T-helper 2 cell treated with Interferon-gamma antibody and Interleukin-4, amounts not matched to agents 5 μg/mL and 100 μg/mL, for 36 hours (primary cell): ENCODE results near the gene PCDHA13.
"Not testable (repeated sequence)": the region's sequence is repeated elsewhere in the genome, so short reads cannot be mapped to it uniquely, and the experiment has no call there.

Experiments used
- DNase-seq: peaks from one replicate; pipeline ENCODE4 v3.0.0; 2021; ENCODE audit warnings: low spot score
- H3K27ac Mint-ChIP-seq: one replicate; pipeline ENCODE4 v1.8.0; 2021; ENCODE audit warnings: mild to moderate bottlenecking, mixed read lengths
- H3K27me3 Mint-ChIP-seq: one replicate; pipeline ENCODE4 v1.8.0; 2021; ENCODE audit warnings: low read depth, mixed read lengths
- H3K36me3 Mint-ChIP-seq: one replicate; pipeline ENCODE4 v1.8.0; 2021; ENCODE audit warnings: low read depth, mixed read lengths
- H3K4me1 Mint-ChIP-seq: one replicate; pipeline ENCODE4 v1.8.0; 2021; ENCODE audit warnings: low read depth, mixed read lengths
- H3K4me3 Mint-ChIP-seq: one replicate; pipeline ENCODE4 v1.8.0; 2022; ENCODE audit warnings: mild to moderate bottlenecking, moderate library complexity, mixed read lengths
- H3K9me3 Mint-ChIP-seq: one replicate; pipeline ENCODE4 v1.8.0; 2021; ENCODE audit warnings: mixed read lengths

Gene PCDHA13

GRCh38 chr5:140881889-140882590 lies at the start of gene PCDHA13:
Gene PCDHA13, plus strand, starts transcription at chr5:140882124. Its CDS starts 145 bp downstream, at chr5:140882269.
- H3K27ac Mint-ChIP-seq = peak within 1 kb of the TSS; percentile 53
- H3K36me3 Mint-ChIP-seq = peaks cover 1% of the 10 kb centered on the region
- H3K27me3 Mint-ChIP-seq = no peaks in the 10 kb centered on the region
- no peak within 1 kb of the TSS for H3K4me3 Mint-ChIP-seq
- no peaks in the 10 kb centered on the region for H3K4me1 Mint-ChIP-seq
- DNase-seq = no peak
- H3K9me3 Mint-ChIP-seq = peaks cover 36% of the 10 kb centered on the region

- no peaks in the 10 kb centered on the region for H3K36me3 Mint-ChIP-seq
- no peak within 1 kb of the TSS for H3K4me3 Mint-ChIP-seq
- no peaks in the 10 kb centered on the region for H3K27me3 Mint-ChIP-seq
- H3K9me3 Mint-ChIP-seq = peaks cover 22% of the 10 kb centered on the region
- DNase-seq = no peak
- no peaks in the 10 kb centered on the region for H3K4me1 Mint-ChIP-seq
- H3K27ac Mint-ChIP-seq = peak within 1 kb of the TSS; percentile 10
Measured at GRCh38 chr5:140833993-140834392, 47.9 kb upstream of the PCDHA13 start, which contains the start of gene PCDHA7. Gene PCDHA7, plus strand, starts transcription at chr5:140834269. Its CDS starts 115 bp downstream, at chr5:140834384.

DNA sequence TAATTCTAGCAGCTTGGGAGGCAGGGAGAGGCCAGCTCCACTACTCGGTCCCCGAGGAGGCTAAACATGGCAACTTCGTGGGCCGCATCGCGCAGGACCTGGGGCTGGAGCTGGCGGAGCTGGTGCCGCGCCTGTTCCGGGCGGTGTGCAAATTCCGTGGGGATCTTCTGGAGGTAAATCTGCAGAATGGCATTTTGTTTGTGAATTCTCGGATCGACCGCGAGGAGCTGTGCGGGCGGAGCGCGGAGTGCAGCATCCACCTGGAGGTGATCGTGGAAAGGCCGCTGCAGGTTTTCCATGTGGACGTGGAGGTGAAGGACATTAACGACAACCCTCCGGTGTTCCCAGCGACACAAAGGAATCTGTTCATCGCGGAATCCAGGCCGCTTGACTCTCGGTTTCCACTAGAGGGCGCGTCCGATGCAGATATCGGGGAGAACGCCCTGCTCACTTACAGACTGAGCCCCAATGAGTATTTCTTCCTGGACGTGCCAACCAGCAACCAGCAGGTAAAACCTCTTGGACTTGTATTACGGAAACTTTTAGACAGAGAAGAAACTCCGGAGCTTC lies 47.4 kb upstream of the PCDHA13 start:
- H3K4me1 Mint-ChIP-seq, H3K27ac Mint-ChIP-seq, H3K27me3 Mint-ChIP-seq, DNase-seq, H3K4me3 Mint-ChIP-seq, H3K36me3 Mint-ChIP-seq: not testable (repeated sequence)
- H3K9me3 Mint-ChIP-seq = peaks cover 18% of the 10 kb centered on the region

DNA sequence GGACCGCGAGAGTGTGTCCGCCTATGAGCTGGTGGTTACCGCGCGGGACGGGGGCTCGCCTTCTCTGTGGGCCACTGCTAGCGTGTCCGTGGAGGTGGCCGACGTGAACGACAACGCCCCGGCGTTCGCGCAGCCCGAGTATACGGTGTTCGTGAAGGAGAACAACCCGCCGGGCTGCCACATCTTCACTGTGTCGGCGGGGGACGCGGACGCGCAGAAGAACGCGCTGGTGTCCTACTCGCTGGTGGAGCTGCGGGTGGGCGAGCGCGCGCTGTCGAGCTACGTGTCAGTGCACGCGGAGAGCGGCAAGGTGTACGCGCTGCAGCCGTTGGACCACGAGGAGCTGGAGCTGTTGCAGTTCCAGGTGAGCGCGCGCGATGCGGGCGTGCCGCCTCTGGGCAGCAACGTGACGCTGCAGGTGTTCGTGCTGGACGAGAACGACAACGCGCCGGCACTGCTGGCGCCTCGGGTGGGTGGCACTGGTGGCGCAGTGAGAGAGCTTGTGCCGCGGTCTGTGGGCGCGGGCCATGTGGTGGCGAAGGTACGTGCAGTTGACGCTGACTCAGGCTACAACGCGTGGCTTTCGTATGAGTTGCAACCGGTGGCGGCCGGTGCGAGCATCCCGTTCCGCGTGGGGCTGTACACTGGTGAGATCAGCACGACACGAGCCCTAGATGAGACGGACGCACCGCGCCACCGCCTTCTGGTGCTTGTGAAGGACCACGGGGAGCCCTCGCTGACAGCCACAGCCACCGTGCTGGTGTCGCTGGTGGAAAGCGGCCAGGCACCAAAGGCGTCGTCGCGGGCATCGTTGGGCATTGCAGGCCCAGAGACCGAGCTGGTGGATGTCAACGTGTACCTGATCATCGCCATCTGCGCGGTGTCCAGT lies 46.1 kb upstream of the PCDHA13 start:
- no peak overlapping the region for H3K27ac Mint-ChIP-seq
- no peaks in the 10 kb centered on the region for H3K36me3 Mint-ChIP-seq
- no peak overlapping the region for H3K4me3 Mint-ChIP-seq
- no peak for DNase-seq
- H3K4me1 Mint-ChIP-seq = no peaks in the 10 kb centered on the region
- peaks cover 27% of the 10 kb centered on the region for H3K9me3 Mint-ChIP-seq
- no peaks in the 10 kb centered on the region for H3K27me3 Mint-ChIP-seq

- Mint-ChIP-seq H3K9me3 (peaks cover 28% of the 10 kb centered on the region), H3K27me3 (no peaks in the 10 kb centered on the region), H3K4me1 (no peaks in the 10 kb centered on the region), H3K27ac (no peak within 1 kb of the TSS), H3K4me3 (no peak within 1 kb of the TSS), H3K36me3 (no peaks in the 10 kb centered on the region)
- no peak for DNase-seq
Measured at GRCh38 chr5:140840978-140841962, 40.7 kb upstream of the PCDHA13 start, which contains the start of gene PCDHA8. Gene PCDHA8, plus strand, starts transcription at chr5:140841187. Its CDS starts 135 bp downstream, at chr5:140841322.

DNA sequence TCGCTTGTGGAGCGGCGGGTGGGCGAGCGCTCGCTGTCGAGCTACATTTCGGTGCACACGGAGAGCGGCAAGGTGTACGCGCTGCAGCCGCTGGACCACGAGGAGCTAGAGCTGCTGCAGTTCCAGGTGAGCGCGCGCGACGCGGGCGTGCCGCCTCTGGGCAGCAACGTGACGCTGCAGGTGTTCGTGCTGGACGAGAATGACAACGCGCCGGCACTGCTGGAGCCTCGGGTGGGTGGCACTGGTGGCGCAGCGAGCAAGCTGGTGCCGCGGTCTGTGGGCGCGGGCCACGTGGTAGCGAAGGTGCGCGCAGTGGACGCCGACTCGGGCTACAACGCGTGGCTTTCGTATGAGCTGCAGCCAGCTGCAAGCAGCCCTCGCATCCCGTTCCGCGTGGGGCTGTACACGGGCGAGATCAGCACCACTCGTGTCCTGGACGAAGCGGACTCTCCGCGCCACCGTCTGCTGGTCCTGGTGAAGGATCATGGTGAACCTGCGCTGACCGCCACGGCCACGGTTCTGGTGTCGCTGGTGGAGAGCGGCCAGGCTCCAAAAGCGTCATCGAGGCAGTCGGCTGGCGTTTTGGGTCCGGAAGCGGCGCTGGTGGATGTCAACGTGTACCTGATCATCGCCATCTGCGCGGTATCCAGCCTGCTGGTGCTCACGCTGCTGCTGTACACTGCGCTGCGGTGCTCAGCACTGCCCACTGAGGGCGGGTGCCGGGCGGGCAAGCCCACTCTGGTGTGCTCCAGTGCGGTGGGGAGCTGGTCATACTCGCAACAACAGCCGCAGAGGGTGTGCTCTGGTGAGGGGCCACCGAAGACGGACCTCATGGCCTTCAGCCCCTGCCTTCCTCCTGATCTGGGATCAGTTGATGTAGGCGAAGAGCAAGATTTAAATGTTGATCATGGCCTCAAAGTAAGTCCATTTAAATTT lies 38.9 kb upstream of the PCDHA13 start:
- DNase-seq = no peak
- Mint-ChIP-seq H3K4me1 (no peaks in the 10 kb centered on the region), H3K27me3 (no peaks in the 10 kb centered on the region), H3K36me3 (no peaks in the 10 kb centered on the region), H3K9me3 (peaks cover 39% of the 10 kb centered on the region), H3K4me3 (no peak overlapping the region), H3K27ac (no peak overlapping the region)

- H3K9me3 Mint-ChIP-seq = peaks cover 34% of the 10 kb centered on the region
Measured at GRCh38 chr5:140848139-140849102, 33.5 kb upstream of the PCDHA13 start, which contains the start of gene PCDHA9. Gene PCDHA9, plus strand, starts transcription at chr5:140848382. Its CDS starts 114 bp downstream, at chr5:140848496.

GRCh38 chr5:140849831-140850634 lies 31.9 kb upstream of the PCDHA13 start:
- not testable (repeated sequence) for H3K27me3 Mint-ChIP-seq, H3K4me1 Mint-ChIP-seq, H3K27ac Mint-ChIP-seq, H3K36me3 Mint-ChIP-seq, DNase-seq, H3K4me3 Mint-ChIP-seq
- peaks cover 31% of the 10 kb centered on the region for H3K9me3 Mint-ChIP-seq

More at GRCh38 chr5:140848139-140849102, 33.5 kb upstream of the PCDHA13 start, which contains the start of gene PCDHA9:
- not testable (repeated sequence) for H3K4me3 Mint-ChIP-seq, DNase-seq, H3K27me3 Mint-ChIP-seq, H3K4me1 Mint-ChIP-seq, H3K27ac Mint-ChIP-seq, H3K36me3 Mint-ChIP-seq

GRCh38 chr5:140855772-140856674 lies 25.9 kb upstream of the PCDHA13 start, which contains the start of gene PCDHA10:
Gene PCDHA10, plus strand, starts transcription at chr5:140855897. Its CDS starts 152 bp downstream, at chr5:140856049.
- peaks cover 44% of the 10 kb centered on the region for H3K9me3 Mint-ChIP-seq
- no peaks in the 10 kb centered on the region for H3K4me1 Mint-ChIP-seq
- no peak within 1 kb of the TSS for H3K27ac Mint-ChIP-seq
- DNase-seq = no peak
- H3K36me3 Mint-ChIP-seq = peaks cover 3% of the 10 kb centered on the region
- H3K27me3 Mint-ChIP-seq = no peaks in the 10 kb centered on the region
- H3K4me3 Mint-ChIP-seq = no peak within 1 kb of the TSS
